ENCODE data around the gene VAT1L.

VAT1L gene

GRCh38 chr16:78001451-78002025 is 213.2 kb downstream of the VAT1L start:
- no peak for DNase-seq

GRCh38 chr16:78002915-78003538 is 214.7 kb downstream of the VAT1L start:
- DNase-seq: peak; percentile 30

GRCh38 chr16:78004517-78004916 is 216.2 kb downstream of the VAT1L start:
- DNase-seq: no peak

- no peak for DNase-seq
Observed at GRCh38 chr16:78005881-78006280, 217.5 kb downstream of the VAT1L start.

GRCh38 chr16:78007121-78007520 is 218.8 kb downstream of the VAT1L start:
- no peak for DNase-seq

GRCh38 chr16:78022347-78023060 is 234.1 kb downstream of the VAT1L start, which contains the start of gene CLEC3A:
Gene CLEC3A (plus strand): TSS chr16:78022548. CDS start chr16:78022627, 79 bp downstream.
- DNase-seq: no peak

GRCh38 chr16:78024159-78024558 is 235.8 kb downstream of the VAT1L start:
- DNase-seq: no peak

GRCh38 chr16:78025631-78026030 is 237.3 kb downstream of the VAT1L start:
- no peak for DNase-seq

GRCh38 chr16:78028018-78028417 is 239.7 kb downstream of the VAT1L start:
- DNase-seq: no peak

Measured in activated CD4-positive, alpha-beta T cell treated with anti-CD3 and anti-CD28 coated beads for 1 hour (primary cell).